Kidney glomerular epithelial cell (primary cell): ENCODE results near the gene TMEM150A.
"Not testable (repeated sequence)": the region's sequence is repeated elsewhere in the genome, so short reads cannot be mapped to it uniquely, and the experiment has no call there.

ENCODE experiments used
- DNase-seq: peaks from one replicate; lab custom pipeline; 2025; lab: John Stamatoyannopoulos, UW

Gene TMEM150A

DNA sequence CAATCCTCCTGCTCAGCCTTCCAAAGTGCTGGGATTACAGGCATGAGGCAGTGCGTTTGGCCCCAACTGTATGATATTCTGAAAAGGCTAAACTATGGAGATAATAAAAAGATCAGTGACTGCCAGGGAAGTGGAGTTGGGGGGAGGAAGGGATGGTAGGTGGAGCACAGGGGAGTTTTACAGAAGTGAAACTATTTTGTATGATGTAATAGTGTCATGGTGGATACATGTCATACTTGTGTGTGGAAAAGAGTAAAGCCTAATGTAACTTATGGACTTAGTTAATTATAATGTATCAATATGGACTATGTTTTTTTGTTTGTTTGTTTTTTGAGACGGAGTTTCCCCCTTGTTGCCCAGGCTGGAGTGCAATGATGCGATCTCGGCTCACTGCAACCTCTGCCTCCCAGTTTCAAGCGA lies 38.3 kb downstream of the TMEM150A start:
- no peak for DNase-seq

GRCh38 chr2:85561280-85562212 lies 41.0 kb downstream of the TMEM150A start, which contains the start of gene GGCX:
Gene GGCX (minus strand): TSS chr2:85561493. CDS start chr2:85561428, 65 bp downstream.
- DNase-seq, result peak; percentile 88

DNA sequence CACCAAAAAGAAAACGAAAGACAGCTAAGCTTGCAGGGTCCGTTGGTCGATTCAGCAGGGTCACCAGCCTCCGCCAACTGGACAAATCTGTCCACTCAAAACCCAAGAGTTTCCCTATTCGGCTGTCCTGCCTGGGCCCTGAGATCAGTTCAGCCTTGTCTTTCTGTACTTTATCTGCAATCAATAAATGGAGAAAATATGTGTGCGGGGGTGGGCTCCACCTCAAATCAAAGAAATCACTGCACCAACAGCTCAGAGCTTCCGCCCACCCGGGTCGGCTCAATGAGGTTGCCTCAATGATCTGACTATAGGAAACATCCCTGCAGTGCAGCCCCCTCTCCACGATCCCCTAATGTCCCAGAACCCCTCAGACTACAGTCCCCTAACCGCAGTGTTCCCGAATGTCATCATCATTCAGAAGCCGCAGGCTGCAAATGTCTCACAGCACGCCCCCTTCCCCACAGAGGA lies 41.7 kb downstream of the TMEM150A start:
- DNase-seq, result no peak

DNA sequence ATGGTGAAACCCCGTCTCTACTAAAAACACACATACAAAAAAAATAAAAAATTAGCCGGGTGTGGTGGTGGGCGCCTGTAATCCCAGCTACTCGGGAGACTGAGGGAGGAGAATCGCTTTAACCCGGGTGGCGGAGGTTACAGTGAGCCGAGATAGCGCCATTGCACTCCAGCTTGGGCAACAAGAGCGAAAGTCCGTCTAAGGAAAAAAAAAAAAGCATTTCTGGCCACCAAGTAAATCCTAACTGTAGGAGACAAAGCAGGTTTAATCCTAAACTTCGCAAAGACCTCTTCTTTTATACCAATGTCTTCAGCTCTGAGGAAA lies 42.1 kb downstream of the TMEM150A start:
- not testable (repeated sequence) for DNase-seq

DNA sequence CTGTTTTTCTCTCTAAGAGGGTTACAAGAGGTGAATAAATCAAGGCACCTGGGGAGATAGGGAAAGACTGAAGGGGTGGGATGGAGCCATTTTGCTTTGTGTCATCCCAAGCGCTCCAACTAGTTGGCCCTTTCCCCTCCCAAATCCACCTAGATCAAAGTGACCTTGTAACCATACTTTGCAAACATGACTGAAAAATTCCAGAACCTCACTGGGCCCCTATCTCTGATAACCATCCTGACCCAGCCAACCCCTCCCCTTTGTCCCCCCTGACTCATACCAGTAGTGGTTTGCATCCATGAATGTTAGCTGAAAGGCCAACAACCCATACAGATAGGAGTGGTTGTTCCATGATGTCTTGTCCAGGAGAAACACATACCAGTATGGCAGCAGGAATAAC lies 44.3 kb downstream of the TMEM150A start:
- no peak for DNase-seq

DNA sequence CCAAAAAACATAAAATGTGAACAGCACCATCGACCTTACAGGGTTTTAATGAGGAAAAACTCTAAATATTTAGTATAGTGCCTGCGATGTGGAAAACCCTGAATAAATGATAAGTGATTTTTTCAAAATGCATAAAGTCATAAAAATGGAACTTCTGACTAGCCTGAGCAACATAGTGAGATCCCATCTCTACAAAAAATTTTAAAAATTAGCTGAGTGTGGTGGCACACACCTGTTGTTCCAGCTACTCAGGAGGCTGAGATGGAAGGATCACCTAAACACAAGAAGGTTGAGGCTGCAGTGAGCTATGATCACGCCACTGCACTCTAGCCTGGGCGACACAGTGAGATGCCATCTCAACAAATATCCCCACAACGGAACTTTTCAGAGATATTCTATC lies 45.4 kb downstream of the TMEM150A start:
- DNase-seq, result no peak

- DNase-seq, result no peak
Observed at GRCh38 chr2:85554980-85555612, 47.4 kb downstream of the TMEM150A start.

DNA sequence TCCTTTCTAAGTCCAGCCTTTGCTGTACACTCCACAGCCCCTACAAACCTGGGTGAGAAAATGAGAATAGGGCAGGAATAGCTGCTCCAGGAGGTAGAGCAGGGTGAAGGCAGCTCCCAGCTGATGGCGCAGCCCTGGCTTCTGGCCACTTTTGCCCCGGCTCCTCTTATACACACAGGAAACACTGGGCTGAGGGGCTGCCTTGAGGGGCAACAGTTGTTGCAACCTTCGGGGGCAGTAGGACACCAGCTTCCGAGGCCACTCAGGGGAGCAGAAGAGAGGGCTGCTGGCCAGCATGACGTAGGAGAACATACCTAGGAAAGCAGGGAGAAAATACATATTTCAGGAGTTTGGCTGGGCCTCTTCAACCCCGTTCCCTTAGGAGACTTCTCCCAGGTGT lies 49.3 kb downstream of the TMEM150A start:
- no peak for DNase-seq

DNA sequence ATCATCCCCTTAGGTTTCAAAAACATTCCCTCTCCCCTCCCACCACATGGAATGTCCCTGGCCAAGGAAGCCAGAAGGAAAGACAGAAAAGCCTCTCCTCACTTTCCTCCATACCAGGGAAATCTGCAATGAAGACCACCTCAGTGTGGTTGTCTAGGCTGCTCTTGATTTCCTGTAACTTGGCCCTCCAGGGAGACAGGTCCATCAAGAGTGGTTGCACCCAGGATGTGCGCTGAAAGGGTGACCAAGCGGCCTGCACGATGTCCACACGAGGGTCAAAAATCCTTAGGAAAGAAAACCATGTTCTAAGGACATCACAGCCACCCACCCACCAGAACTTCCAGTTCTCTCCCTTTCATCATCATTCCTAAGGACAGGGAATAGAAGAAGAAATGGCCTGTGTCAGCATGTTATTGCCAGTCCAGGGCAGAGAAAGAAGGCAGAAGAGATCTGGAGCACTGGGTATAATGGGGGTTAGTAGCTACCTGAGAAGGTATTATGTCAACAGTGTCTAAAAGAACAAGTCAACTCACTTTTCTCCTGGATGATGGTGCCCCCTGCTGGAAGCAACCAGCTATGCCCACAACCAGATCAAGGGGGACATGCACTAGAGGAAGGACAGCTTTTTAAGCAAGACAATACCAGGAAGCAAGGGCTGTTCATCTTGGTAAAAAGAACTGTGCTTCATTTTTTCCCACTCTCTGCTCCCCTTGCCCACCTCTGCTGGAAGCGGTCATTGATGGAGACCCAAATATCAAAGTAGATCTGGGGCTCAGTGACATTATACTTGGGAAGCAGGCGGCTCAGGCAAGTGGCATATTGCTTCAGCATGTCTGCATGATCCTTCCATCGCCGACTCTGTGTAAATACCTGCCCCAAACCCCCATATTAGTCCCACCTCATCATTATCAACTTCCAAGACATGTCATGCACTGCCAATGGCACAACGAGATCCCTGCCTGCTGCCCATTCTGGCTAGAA lies 50.5 kb downstream of the TMEM150A start:
- DNase-seq, result peak; percentile 54

DNA sequence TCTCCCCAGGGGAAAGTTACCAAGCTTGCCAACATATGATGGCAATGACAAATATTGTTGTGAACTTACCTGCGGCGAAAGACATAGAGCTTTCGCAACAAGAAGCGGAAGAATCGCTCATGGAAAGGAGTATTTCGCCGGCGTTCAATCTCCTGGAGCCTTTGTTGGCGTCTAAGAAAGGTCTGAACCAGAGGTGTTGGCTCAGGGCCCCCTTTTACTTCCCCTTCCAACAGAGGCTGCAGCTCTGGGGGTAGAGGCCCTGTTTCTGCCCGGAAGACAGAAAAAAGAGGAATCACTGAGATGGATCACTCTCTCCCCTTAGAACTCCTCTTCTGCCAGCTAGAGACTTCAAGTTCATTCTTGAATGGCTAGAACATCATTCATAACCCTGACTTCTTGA lies 52.0 kb downstream of the TMEM150A start:
- no peak for DNase-seq

DNA sequence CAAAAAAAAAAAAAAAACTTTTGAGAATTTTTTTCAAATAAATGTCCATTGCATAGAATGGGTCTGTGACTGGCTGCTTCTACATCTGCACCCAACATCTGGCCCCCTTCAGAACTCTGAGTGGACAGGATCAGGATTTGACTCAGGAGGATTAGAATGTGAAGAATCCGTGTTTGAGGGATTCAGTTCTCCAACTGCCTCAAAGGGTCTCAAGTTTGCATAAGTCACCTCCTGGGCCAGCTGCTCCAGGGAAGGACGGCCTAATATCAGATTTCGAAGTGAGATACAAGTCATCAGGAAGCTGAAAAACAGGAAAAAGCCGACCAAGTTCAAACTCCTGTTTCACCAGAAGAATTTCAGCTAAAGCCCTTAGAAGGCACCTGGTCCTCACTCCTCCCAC lies 52.7 kb downstream of the TMEM150A start:
- no peak for DNase-seq

GRCh38 chr2:85549095-85549494 lies 53.4 kb downstream of the TMEM150A start:
- DNase-seq, result no peak

DNA sequence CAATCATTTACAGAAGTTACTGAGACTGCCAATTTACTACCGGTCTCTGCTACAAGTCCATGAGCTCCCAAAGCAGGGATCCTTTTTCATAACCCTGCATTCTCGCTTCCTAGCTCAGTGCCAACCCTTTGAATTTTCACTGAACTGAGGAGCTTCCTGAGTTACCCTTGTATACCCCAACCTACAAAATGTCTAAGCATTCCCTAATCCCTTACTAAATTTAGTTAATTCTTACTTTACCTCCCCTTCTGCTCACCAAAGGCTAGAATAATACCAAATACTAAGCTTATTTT lies 53.9 kb downstream of the TMEM150A start:
- no peak for DNase-seq
